Vagina (tissue), 2 donors: Measurements from ENCODE around the gene GNG7.

ENCODE experiments used
- POLR2A ChIP-seq, 2 donors: fragments of 450-650 bp; IDR thresholded peaks; one replicate each; pipeline ENCODE4 v1.6.1; 2017; ENCODE audit warnings: antibody characterized with exemption in 2 of 2, mild to moderate bottlenecking in 2 of 2, moderate library complexity in 2 of 2
- POLR2AphosphoS5 ChIP-seq, 2 donors: sonication (generic); formaldehyde crosslinking; IDR thresholded peaks; one replicate each; pipeline ENCODE4 v1.9.0; 2017; ENCODE audit warnings: antibody characterized with exemption in 2 of 2, mild to moderate bottlenecking in 2 of 2, low read depth in 1 of 2; ENCODE audit not compliant: insufficient read depth in 1 of 2
- TF ChIP-seq, protein P1 (sequence below), 3 experiments: fragments of 450-650 bp in 2 of 3; fragments of 200-600 bp in 1 of 3; sonication (generic) in 1 of 3; IDR thresholded peaks; one replicate each; pipeline ENCODE4 v1.5.1; 2017 to 2019; ENCODE audit warnings: antibody characterized with exemption in 3 of 3, mild to moderate bottlenecking in 2 of 3, moderate library complexity in 2 of 3

DNA sequence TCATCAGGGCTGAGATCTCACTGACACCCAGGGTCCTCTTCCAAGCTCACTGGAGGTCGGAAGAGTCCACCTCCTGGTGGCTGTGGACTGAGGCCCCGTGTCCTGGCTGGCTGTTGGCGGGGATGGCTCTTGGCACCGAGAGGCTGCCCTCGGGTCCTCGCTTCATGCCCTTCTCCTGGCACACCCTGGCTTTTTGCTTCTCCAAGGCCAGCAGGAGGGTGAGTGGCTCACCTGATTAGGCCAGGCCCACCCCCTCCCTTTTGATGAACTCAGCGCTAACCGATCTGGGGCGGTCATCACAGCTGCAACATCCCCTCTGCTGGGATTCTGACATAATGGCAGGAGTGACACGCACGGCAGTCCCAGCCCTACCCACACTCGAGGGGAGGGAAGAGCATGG is 32.9 kb upstream of the GNG7 start:
- TF ChIP-seq, protein P1, sequence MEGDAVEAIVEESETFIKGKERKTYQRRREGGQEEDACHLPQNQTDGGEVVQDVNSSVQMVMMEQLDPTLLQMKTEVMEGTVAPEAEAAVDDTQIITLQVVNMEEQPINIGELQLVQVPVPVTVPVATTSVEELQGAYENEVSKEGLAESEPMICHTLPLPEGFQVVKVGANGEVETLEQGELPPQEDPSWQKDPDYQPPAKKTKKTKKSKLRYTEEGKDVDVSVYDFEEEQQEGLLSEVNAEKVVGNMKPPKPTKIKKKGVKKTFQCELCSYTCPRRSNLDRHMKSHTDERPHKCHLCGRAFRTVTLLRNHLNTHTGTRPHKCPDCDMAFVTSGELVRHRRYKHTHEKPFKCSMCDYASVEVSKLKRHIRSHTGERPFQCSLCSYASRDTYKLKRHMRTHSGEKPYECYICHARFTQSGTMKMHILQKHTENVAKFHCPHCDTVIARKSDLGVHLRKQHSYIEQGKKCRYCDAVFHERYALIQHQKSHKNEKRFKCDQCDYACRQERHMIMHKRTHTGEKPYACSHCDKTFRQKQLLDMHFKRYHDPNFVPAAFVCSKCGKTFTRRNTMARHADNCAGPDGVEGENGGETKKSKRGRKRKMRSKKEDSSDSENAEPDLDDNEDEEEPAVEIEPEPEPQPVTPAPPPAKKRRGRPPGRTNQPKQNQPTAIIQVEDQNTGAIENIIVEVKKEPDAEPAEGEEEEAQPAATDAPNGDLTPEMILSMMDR (IDR thresholded peaks at IDR 0.05): no peak
- TF ChIP-seq POLR2A (IDR thresholded peaks at IDR 0.05) (no peak), POLR2AphosphoS5 (IDR thresholded peaks at IDR 0.05; ENCODE audit: insufficient read depth in 1 of 2, low read depth in 1 of 2) (no peak)
